IMR-90 (cell line): ENCODE data around the gene ZNF23. TPM values are rescaled to one million over a fixed set of nuclear protein-coding genes. Genes with fewer than 3 reads are reported as not detected.

Experiments
- ATAC-seq: fragments of 200-7000 bp; cut with Tn5 transposase; 2 replicates; pipeline ENCODE4 v1.9.1; 2020; ENCODE audit warnings: low read depth, mild to moderate bottlenecking, moderate library complexity
- BruUV-seq: library from RNA; stranded (reverse); fragments of 400-500 nt; replicated peaks from 2 replicates; lab custom pipeline; 2021; lab: Mats Ljungman, UMichigan
- CTCF ChIA-PET: fragments of 300-600 bp; formaldehyde crosslinking; extraction: SDS; loops from one replicate; lab custom pipeline; 2021; ENCODE audit warnings: antibody characterized with exemption; lab: Yijun Ruan, JAX
- POLR2A ChIA-PET: fragments of 300-600 bp; sonication (Branson Sonifier 250); formaldehyde crosslinking; loops from one replicate; lab custom pipeline; 2022; ENCODE audit warnings: antibody characterized with exemption; ENCODE audit not compliant: unreplicated experiment; lab: Charles Lee
- DNase-seq: peaks from one replicate; pipeline ENCODE4 v3.0.0; 2013
- H2AFZ ChIP-seq: replicated peaks from 2 replicates; pipeline ENCODE3; 2013; ENCODE audit warnings: low read length, mild to moderate bottlenecking; ENCODE audit not compliant: poor library complexity
- H2AK5ac ChIP-seq: 2 replicates; pipeline ENCODE4 v1.6.1; 2013; ENCODE audit warnings: low read depth, low read length, inconsistent platforms
- H2AK9ac ChIP-seq: replicated peaks from 2 replicates; pipeline ENCODE3; 2013; ENCODE audit warnings: mild to moderate bottlenecking, low read depth, low read length, moderate library complexity; ENCODE audit not compliant: poor library complexity
- H2BK120ac ChIP-seq: 2 replicates; pipeline ENCODE4 v1.6.1; 2013; ENCODE audit warnings: low read depth, low read length, inconsistent platforms
- H2BK15ac ChIP-seq: 3 replicates; pipeline ENCODE4 v1.6.1; 2013; ENCODE audit warnings: low read depth, low read length, inconsistent platforms
- H2BK20ac ChIP-seq: 2 replicates; pipeline ENCODE4 v1.6.1; 2013; ENCODE audit warnings: low read depth, mild to moderate bottlenecking, inconsistent platforms, low read length, moderate library complexity
- H2BK5ac ChIP-seq: 2 replicates; pipeline ENCODE4 v1.6.1; 2013; ENCODE audit warnings: mild to moderate bottlenecking, low read depth, low read length, inconsistent platforms; ENCODE audit not compliant: poor library complexity, severe bottlenecking
- H3K14ac ChIP-seq: replicated peaks from 2 replicates; pipeline ENCODE4 v1.6.1; 2013; ENCODE audit warnings: low read depth, low read length, inconsistent platforms
- H3K18ac ChIP-seq: 2 replicates; pipeline ENCODE4 v1.6.1; 2013; ENCODE audit warnings: low read depth, low read length, control low read depth
- H3K23ac ChIP-seq: 2 replicates; pipeline ENCODE4 v1.6.1; 2013; ENCODE audit warnings: low read depth, low read length, inconsistent platforms
- H3K27ac ChIP-seq: 2 replicates; pipeline ENCODE4 v1.5.1; 2013; ENCODE audit warnings: mild to moderate bottlenecking, control low read depth, low read length; ENCODE audit not compliant: insufficient read depth
- H3K27me3 ChIP-seq: 2 replicates; pipeline ENCODE4 v1.6.1; 2013; ENCODE audit warnings: low read length; ENCODE audit not compliant: control insufficient read depth, insufficient read depth
- H3K36me3 ChIP-seq: 2 replicates; pipeline ENCODE4 v1.6.1; 2013; ENCODE audit warnings: low read length, mixed read lengths; ENCODE audit not compliant: control insufficient read depth, insufficient read depth
- H3K4ac ChIP-seq: 2 replicates; pipeline ENCODE4 v1.6.1; 2013; ENCODE audit warnings: low read depth, low read length, inconsistent platforms
- H3K4me1 ChIP-seq: 2 replicates; pipeline ENCODE4 v1.6.1; 2013; ENCODE audit warnings: low read length, mixed read lengths; ENCODE audit not compliant: control insufficient read depth, insufficient read depth
- H3K4me2 ChIP-seq: 2 replicates; pipeline ENCODE4 v1.6.1; 2013; ENCODE audit warnings: low read depth, mild to moderate bottlenecking, control low read depth, low read length, moderate library complexity
- H3K4me3 ChIP-seq: 2 replicates; pipeline ENCODE4 v1.5.1; 2013; ENCODE audit warnings: low read depth, mild to moderate bottlenecking, control low read depth, low read length, moderate library complexity; ENCODE audit not compliant: insufficient read depth
- H3K56ac ChIP-seq: 2 replicates; pipeline ENCODE4 v1.6.1; 2013; ENCODE audit warnings: low read length, inconsistent platforms; ENCODE audit not compliant: insufficient read depth; ENCODE audit errors: extremely low read depth
- H3K79me1 ChIP-seq, 2 experiments: 2 replicates each; pipeline ENCODE4 v1.6.1; 2013; ENCODE audit warnings: low read length in 2 of 2, inconsistent platforms in 1 of 2, low read depth in 1 of 2
- H3K9ac ChIP-seq: 2 replicates; pipeline ENCODE4 v1.6.1; 2013; ENCODE audit warnings: low read depth, low read length, control low read depth
- H3K9me1 ChIP-seq: 2 replicates; pipeline ENCODE4 v1.6.1; 2013; ENCODE audit warnings: low read length, inconsistent platforms; ENCODE audit not compliant: insufficient read depth
- H3K9me3 ChIP-seq: 2 replicates; pipeline ENCODE4 v1.6.1; 2013; ENCODE audit warnings: low read length; ENCODE audit not compliant: control insufficient read depth, insufficient read depth
- H4K20me1 ChIP-seq: 2 replicates; pipeline ENCODE4 v1.6.1; 2013; ENCODE audit warnings: low read length, inconsistent platforms; ENCODE audit not compliant: insufficient read depth
- H4K5ac ChIP-seq: 2 replicates; pipeline ENCODE4 v1.6.1; 2013; ENCODE audit warnings: mild to moderate bottlenecking, low read depth, low read length, control low read depth
- H4K8ac ChIP-seq, 2 experiments: 2 replicates each; pipeline ENCODE4 v1.6.1; 2013; ENCODE audit warnings: low read depth in 2 of 2, low read length in 2 of 2, control low read depth in 1 of 2, inconsistent platforms in 1 of 2
- H4K91ac ChIP-seq: 2 replicates; pipeline ENCODE4 v1.6.1; 2013; ENCODE audit warnings: low read depth, low read length, inconsistent platforms; ENCODE audit not compliant: insufficient read depth
- BHLHE40 ChIP-seq: fragments of 150-350 bp; IDR thresholded peaks from 2 replicates; pipeline ENCODE4 v1.6.1; 2016; ENCODE audit warnings: mild to moderate bottlenecking, low read depth, low read length
- CEBPB ChIP-seq: IDR thresholded peaks from 2 replicates; pipeline ENCODE4 v1.6.1; 2012; ENCODE audit warnings: low read depth, low read length, improper control_type of control experiment
- CHD1 ChIP-seq: IDR thresholded peaks from 2 replicates; pipeline ENCODE4 v1.6.1; 2012; ENCODE audit warnings: low read depth, low read length, improper control_type of control experiment
- ELK1 ChIP-seq: fragments of 150-350 bp; IDR thresholded peaks from 2 replicates; pipeline ENCODE4 v1.6.1; 2016; ENCODE audit warnings: low read depth, mild to moderate bottlenecking, low read length, moderate library complexity, borderline replicate concordance
- FOS ChIP-seq: fragments of 150-350 bp; IDR thresholded peaks from 2 replicates; pipeline ENCODE4 v1.6.1; 2016; ENCODE audit warnings: low read depth, low read length
- MAFK ChIP-seq: IDR thresholded peaks from 2 replicates; pipeline ENCODE4 v1.6.1; 2012; ENCODE audit warnings: low read depth, low read length, improper control_type of control experiment
- MAZ ChIP-seq: IDR thresholded peaks from 2 replicates; pipeline ENCODE4 v1.6.1; 2012; ENCODE audit warnings: low read depth, mild to moderate bottlenecking, low read length, improper control_type of control experiment, moderate library complexity, borderline replicate concordance
- MXI1 ChIP-seq: IDR thresholded peaks from 2 replicates; pipeline ENCODE4 v1.6.1; 2012; ENCODE audit warnings: low read depth, mild to moderate bottlenecking, low read length, moderate library complexity, borderline replicate concordance
- NFE2L2 ChIP-seq: fragments of 150-350 bp; IDR thresholded peaks from 2 replicates; pipeline ENCODE4 v1.6.1; 2016; ENCODE audit warnings: low read depth, mild to moderate bottlenecking, low read length
- POLR2A ChIP-seq: IDR thresholded peaks from 2 replicates; pipeline ENCODE4 v1.6.1; 2012; ENCODE audit warnings: mild to moderate bottlenecking, low read depth, low read length
- RAD21 ChIP-seq: IDR thresholded peaks from 2 replicates; pipeline ENCODE4 v1.6.1; 2012; ENCODE audit warnings: low read length, improper control_type of control experiment
- RCOR1 ChIP-seq: IDR thresholded peaks from 2 replicates; pipeline ENCODE4 v1.6.1; 2012; ENCODE audit warnings: mild to moderate bottlenecking, low read length, improper control_type of control experiment; ENCODE audit not compliant: insufficient replicate concordance
- RFX5 ChIP-seq: IDR thresholded peaks from 2 replicates; pipeline ENCODE4 v1.8.0; 2012; ENCODE audit warnings: low read depth, mild to moderate bottlenecking, low read length, moderate library complexity
- SMC3 ChIP-seq: fragments of 150-350 bp; IDR thresholded peaks from 2 replicates; pipeline ENCODE4 v1.6.1; 2016; ENCODE audit warnings: low read depth, mild to moderate bottlenecking, antibody characterized with exemption, low read length, moderate library complexity
- USF2 ChIP-seq: fragments of 150-350 bp; IDR thresholded peaks from 2 replicates; pipeline ENCODE4 v1.6.1; 2017; ENCODE audit warnings: mild to moderate bottlenecking, antibody characterized with exemption, low read length, low read depth
- WGBS, 2 experiments: methylation state at CpG; one replicate each; pipeline versions ENCODE4 v1.1.5 to v1.1.7; 2013; ENCODE audit warnings: missing lambda C conversion rate in 2 of 2; ENCODE audit not compliant: insufficient read length in 1 of 2; ENCODE audit errors: extremely low coverage in 2 of 2; 5-methylcytosine and 5-hydroxymethylcytosine counted together
- dilution Hi-C: fragments of 300-500 bp; cut with HindIII; formaldehyde crosslinking; loops from one replicate; pipeline ENCODE4 v1.14.3; 2018; ENCODE audit warnings: low sequenced_read_pairs; ENCODE audit not compliant: unreplicated experiment
- in situ Hi-C: fragments of 300-500 bp; cut with MboI; formaldehyde crosslinking; loops from 3 replicates; pipeline ENCODE4 v1.14.3; 2019; ENCODE audit warnings: low sequenced_read_pairs, inconsistent platforms, mixed read lengths
- intact Hi-C: fragments of 100-400 bp; cut with micrococcal nuclease; formaldehyde crosslinking; loops from 2 replicates; pipeline ENCODE4 v1.10.0; 2022
- polyA plus RNA-seq, 3 experiments: library from polyadenylated mRNA; depleted of rRNA; stranded (reverse); fragments of >200 nt; gene quantifications; 2 replicates each; pipeline ENCODE4 v1.2.3, GENCODE V29; 2012; ENCODE audit warnings: low replicate concordance in 1 of 3
- total RNA-seq: library from RNA; depleted of rRNA; stranded (reverse); fragments of >200 nt; gene quantifications from 2 replicates; pipeline ENCODE4 v1.2.3, GENCODE V29; 2012
- TF ChIP-seq, protein P1 (sequence below): conservative IDR thresholded peaks from 2 replicates; pipeline ENCODE4 v1.5.1; 2012; ENCODE audit warnings: mild to moderate bottlenecking, low read depth, low read length, improper control_type of control experiment

The ZNF23 gene
- total and polyA plus RNA-seq, 2 of the 4 experiments (the other 2 are of a cell fraction) = 7.5 to 8.8 TPM

- Histone ChIP-seq H3K4ac (no peak overlapping the region), H3K4me1 (no peaks in the 10 kb centered on the region), H3K27me3 (no peaks in the 10 kb centered on the region; the same call in none of the 2 replicates), H2BK5ac (no peak overlapping the region), H2AFZ (no peak overlapping the region), H3K9ac (no peak overlapping the region), H4K91ac (no peak overlapping the region), H3K36me3 (no peaks in the 10 kb centered on the region), H2AK5ac (no peak overlapping the region), H3K27ac (no peak overlapping the region), H3K79me1 (no peaks in the 10 kb centered on the region), H2AK9ac (no peak overlapping the region), H3K9me3 (no peaks in the 10 kb centered on the region), H2BK15ac (no peak overlapping the region), H2BK20ac (no peak overlapping the region), H3K14ac (no peak overlapping the region), H2BK120ac (no peak overlapping the region), H3K23ac (no peak overlapping the region), H3K56ac (no peak overlapping the region), H3K9me1 (no peaks in the 10 kb centered on the region), H3K4me3 (no peak overlapping the region), H3K4me2 (no peak overlapping the region), H4K20me1 (no peaks in the 10 kb centered on the region), H3K18ac (no peak overlapping the region), H4K5ac (no peak overlapping the region), H4K8ac (no peak overlapping the region)
- TF ChIP-seq, protein P1, sequence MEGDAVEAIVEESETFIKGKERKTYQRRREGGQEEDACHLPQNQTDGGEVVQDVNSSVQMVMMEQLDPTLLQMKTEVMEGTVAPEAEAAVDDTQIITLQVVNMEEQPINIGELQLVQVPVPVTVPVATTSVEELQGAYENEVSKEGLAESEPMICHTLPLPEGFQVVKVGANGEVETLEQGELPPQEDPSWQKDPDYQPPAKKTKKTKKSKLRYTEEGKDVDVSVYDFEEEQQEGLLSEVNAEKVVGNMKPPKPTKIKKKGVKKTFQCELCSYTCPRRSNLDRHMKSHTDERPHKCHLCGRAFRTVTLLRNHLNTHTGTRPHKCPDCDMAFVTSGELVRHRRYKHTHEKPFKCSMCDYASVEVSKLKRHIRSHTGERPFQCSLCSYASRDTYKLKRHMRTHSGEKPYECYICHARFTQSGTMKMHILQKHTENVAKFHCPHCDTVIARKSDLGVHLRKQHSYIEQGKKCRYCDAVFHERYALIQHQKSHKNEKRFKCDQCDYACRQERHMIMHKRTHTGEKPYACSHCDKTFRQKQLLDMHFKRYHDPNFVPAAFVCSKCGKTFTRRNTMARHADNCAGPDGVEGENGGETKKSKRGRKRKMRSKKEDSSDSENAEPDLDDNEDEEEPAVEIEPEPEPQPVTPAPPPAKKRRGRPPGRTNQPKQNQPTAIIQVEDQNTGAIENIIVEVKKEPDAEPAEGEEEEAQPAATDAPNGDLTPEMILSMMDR = no peak
- no peak for TF ChIP-seq MAFK
- no peak for TF ChIP-seq BHLHE40
- no peak for TF ChIP-seq USF2
- TF ChIP-seq ELK1 = no peak
- TF ChIP-seq CEBPB = no peak
- no peak for TF ChIP-seq RAD21
- TF ChIP-seq FOS = no peak
- no peak for TF ChIP-seq MXI1
- no peak for TF ChIP-seq RFX5
- TF ChIP-seq MAZ = no peak
- TF ChIP-seq CHD1 = no peak
- no peak for TF ChIP-seq SMC3
- no peak for TF ChIP-seq POLR2A
- TF ChIP-seq NFE2L2 = no peak
- no peak for TF ChIP-seq RCOR1
- ChIA-PET CTCF (interaction anchor here (1.2 to 4.8 kb wide), 2 partner anchors 89 to 109 kb away, joined by 4 to 40 read pairs; no protein-coding TSS in a partner anchor), POLR2A (no interaction called here)
- intact Hi-C loops = no loop called here
- ATAC-seq (no peak), DNase-seq (no peak)
- in situ Hi-C loops = loop anchor here (5.0 kb wide), 1 partner anchor 89 kb away; no protein-coding TSS in a partner anchor
- BruUV-seq = no TSS peak
- no CpG with 5 or more reads among the region's 3 CpGs for WGBS, 2 experiments
- dilution Hi-C loops = no loop called here
These were observed 39.5 kb upstream of the ZNF23 start for GRCh38 chr16:71501547-71501946.
